Stomach (tissue), 4 donors: ENCODE data around the gene TPPP3.

Experiments
- EP300 ChIP-seq: sonication (generic); formaldehyde crosslinking; IDR thresholded peaks from one replicate; pipeline ENCODE4 v1.6.1; 2017; ENCODE audit warnings: antibody characterized with exemption
- POLR2A ChIP-seq, 4 donors: fragments of 450-650 bp; IDR thresholded peaks; one replicate each; pipeline ENCODE4 v1.6.1; 2016; ENCODE audit warnings: antibody characterized with exemption in 4 of 4, control low read depth in 2 of 4, mild to moderate bottlenecking in 1 of 4, moderate library complexity in 1 of 4
- POLR2AphosphoS5 ChIP-seq, 3 donors: sonication (generic); formaldehyde crosslinking; IDR thresholded peaks; one replicate each; pipeline ENCODE4 v1.6.1; 2016; ENCODE audit warnings: antibody characterized with exemption in 3 of 3
- TF ChIP-seq, protein P1 (sequence below), 7 experiments: fragments of 450-650 bp in 4 of 7; fragments of 200-600 bp in 3 of 7; sonication (generic) in 3 of 7; IDR thresholded peaks; one replicate each; pipeline ENCODE4 v1.5.1; 2016 to 2019; ENCODE audit warnings: antibody characterized with exemption in 7 of 7, control low read depth in 2 of 7, mild to moderate bottlenecking in 1 of 7

DNA sequence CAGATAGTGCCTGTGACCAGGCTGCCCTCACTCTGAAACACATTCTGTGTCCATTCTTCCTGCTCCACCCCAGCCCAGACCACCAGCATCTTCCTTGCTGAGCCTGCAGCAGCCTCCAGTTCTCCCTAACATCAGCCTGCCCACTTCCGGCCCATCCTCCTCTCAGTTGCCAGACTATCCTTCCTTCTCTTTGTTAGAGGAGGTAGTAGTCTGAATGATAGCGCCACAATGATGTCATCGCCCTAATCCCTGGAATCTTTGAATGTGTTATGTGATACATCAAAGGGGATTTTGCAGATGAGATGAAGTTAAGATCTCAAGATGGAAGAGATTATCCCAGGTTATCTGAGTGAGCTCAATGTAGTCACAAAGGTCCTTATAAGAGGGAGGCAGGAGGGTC, 26.2 kb upstream of the TPPP3 start:
- TF ChIP-seq, protein P1, sequence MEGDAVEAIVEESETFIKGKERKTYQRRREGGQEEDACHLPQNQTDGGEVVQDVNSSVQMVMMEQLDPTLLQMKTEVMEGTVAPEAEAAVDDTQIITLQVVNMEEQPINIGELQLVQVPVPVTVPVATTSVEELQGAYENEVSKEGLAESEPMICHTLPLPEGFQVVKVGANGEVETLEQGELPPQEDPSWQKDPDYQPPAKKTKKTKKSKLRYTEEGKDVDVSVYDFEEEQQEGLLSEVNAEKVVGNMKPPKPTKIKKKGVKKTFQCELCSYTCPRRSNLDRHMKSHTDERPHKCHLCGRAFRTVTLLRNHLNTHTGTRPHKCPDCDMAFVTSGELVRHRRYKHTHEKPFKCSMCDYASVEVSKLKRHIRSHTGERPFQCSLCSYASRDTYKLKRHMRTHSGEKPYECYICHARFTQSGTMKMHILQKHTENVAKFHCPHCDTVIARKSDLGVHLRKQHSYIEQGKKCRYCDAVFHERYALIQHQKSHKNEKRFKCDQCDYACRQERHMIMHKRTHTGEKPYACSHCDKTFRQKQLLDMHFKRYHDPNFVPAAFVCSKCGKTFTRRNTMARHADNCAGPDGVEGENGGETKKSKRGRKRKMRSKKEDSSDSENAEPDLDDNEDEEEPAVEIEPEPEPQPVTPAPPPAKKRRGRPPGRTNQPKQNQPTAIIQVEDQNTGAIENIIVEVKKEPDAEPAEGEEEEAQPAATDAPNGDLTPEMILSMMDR (IDR thresholded peaks at IDR 0.05): no peak
- TF ChIP-seq POLR2A (IDR thresholded peaks at IDR 0.05): no peak
- no peak for TF ChIP-seq POLR2AphosphoS5 (IDR thresholded peaks at IDR 0.05)
- no peak for TF ChIP-seq EP300
